ENCODE measurements around the gene TMEM33. TPM values are rescaled to one million over a fixed set of nuclear protein-coding genes. Genes with fewer than 3 reads are reported as not detected.
A peak's percentile ranks its signal among the peaks of the same experiment; 100 is the strongest.

The TMEM33 gene
- total RNA-seq, 1 experiment from 2014 or later = 104 TPM

DNA sequence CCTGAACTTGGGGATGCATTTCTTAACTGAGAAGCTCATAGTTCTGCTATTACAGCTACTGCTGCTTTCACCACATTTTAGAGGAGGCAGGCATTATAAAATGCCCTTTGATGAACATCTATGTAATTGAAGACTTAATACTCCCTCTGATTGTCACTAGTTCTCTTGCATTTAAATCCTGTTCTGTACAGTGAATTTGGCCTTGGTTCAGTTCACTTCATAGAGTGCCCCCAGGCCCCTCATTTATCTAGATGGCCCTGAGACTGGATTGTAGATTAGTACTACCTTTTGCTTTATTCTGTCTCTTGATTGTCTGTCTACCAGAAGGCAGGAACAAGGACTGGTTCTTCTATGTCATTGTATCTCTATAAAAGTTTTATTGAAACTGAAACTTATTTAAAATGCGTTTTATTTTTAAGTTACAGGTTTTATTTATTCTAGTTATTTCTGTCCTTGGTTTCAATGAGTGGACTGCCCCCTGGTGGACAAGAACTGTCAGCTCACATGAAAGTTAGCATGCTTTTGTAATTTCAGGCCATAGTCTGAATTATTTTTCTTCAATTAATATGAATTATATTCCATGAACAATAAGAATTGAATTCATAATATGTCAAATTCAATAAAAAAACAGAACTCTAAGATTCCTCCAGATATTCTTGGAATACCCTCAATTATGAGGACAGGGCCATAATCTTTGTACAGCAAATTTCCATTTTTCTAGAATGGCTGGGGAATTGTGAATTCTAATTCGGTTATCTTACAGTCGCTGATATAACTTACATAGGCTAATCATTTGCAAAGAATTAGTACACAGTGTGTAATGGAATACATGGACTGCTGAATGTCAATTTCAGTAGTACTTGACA lies 47.2 kb upstream of the TMEM33 start:
- ChIA-PET CTCF (interaction anchor here (1.2 kb wide), 1 partner anchor 607 kb away, joined by 5 read pairs; no protein-coding TSS in a partner anchor), POLR2A (ENCODE audit: low non-redundant PET) (no interaction called here)
- peaks cover 21% of the 10 kb centered on the region for H3K27me3 ChIP-seq (replicated peaks; ENCODE audit: insufficient read depth, low read depth, low read length, poor library complexity)
- H3K9me3 ChIP-seq (ENCODE audit: low read depth, low read length, poor library complexity, severe bottlenecking) = no peaks in the 10 kb centered on the region
- H3K4me1 ChIP-seq (ENCODE audit: insufficient read depth, low read length, poor library complexity, severe bottlenecking) = no peaks in the 10 kb centered on the region
- peak; percentile 58 for DNase-seq (ENCODE audit: low spot score)
- H3K4me3 ChIP-seq (ENCODE audit: low read depth, low read length, poor library complexity, severe bottlenecking) = no peak overlapping the region
- TF ChIP-seq EZH2 (IDR thresholded peaks at IDR 0.05; ENCODE audit: borderline replicate concordance, low read depth, low read length, poor library complexity, severe bottlenecking) (no peak), CTCF (conservative IDR thresholded peaks at IDR 0.05; ENCODE audit: low read depth, low read length) (peak; percentile 90)
- H3K36me3 ChIP-seq (ENCODE audit: insufficient read depth, low read length, poor library complexity, severe bottlenecking) = no peaks in the 10 kb centered on the region
- no peak overlapping the region for H3K27ac ChIP-seq (ENCODE audit: low read depth, low read length, poor library complexity, severe bottlenecking)
- intact Hi-C loops (cut with micrococcal nuclease; ENCODE audit: unreplicated experiment) = loop anchor here (1.0 to 2.0 kb wide), 2 partner anchors 195 to 607 kb away; no protein-coding TSS in a partner anchor
- no TSS peak for BruUV-seq (replicated peaks)

- intact Hi-C loops (cut with micrococcal nuclease; ENCODE audit: unreplicated experiment) = loop anchor here (1.0 to 2.0 kb wide), 2 partner anchors 195 to 608 kb away; no protein-coding TSS in a partner anchor
- Histone ChIP-seq H3K27ac (ENCODE audit: low read depth, low read length, poor library complexity, severe bottlenecking) (no peak overlapping the region), H3K9me3 (ENCODE audit: low read depth, low read length, poor library complexity, severe bottlenecking) (no peaks in the 10 kb centered on the region), H3K4me1 (ENCODE audit: insufficient read depth, low read length, poor library complexity, severe bottlenecking) (no peaks in the 10 kb centered on the region), H3K4me3 (ENCODE audit: low read depth, low read length, poor library complexity, severe bottlenecking) (no peak overlapping the region), H3K36me3 (ENCODE audit: insufficient read depth, low read length, poor library complexity, severe bottlenecking) (no peaks in the 10 kb centered on the region), H3K27me3 (replicated peaks; ENCODE audit: insufficient read depth, low read depth, low read length, poor library complexity) (peaks cover 21% of the 10 kb centered on the region)
- CTCF ChIA-PET = interaction anchor here (1.2 kb wide), 1 partner anchor 608 kb away, joined by 5 read pairs; no protein-coding TSS in a partner anchor
- DNase-seq (ENCODE audit: low spot score) = no peak
- BruUV-seq (replicated peaks) = no TSS peak
- POLR2A ChIA-PET (ENCODE audit: low non-redundant PET) = no interaction called here
- TF ChIP-seq CTCF (conservative IDR thresholded peaks at IDR 0.05; ENCODE audit: low read depth, low read length) (no peak), EZH2 (IDR thresholded peaks at IDR 0.05; ENCODE audit: borderline replicate concordance, low read depth, low read length, poor library complexity, severe bottlenecking) (no peak)
Measured at GRCh38 chr4:41888687-41889074, 46.5 kb upstream of the TMEM33 start.

DNA sequence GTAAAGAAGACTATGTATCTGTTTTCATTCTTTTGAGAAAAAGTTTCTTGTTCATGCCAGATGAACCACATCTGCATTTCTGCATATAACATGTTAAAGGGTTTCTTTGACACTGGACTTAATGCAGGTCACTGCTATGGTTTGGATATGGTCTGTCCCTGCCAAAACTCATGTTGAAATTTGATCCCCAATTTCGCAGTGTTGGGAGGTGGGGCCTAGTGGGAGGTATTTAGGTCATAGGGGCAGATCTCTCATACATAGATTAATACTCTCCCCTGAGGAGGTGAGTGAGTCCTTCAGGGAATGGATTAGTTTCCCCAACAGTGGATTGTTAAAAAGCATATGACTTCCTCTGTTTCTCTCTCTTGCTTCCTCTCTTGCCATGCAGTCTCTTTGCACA lies 45.9 kb upstream of the TMEM33 start:
- DNase-seq (ENCODE audit: low spot score) = no peak
- no peaks in the 10 kb centered on the region for H3K4me1 ChIP-seq (ENCODE audit: insufficient read depth, low read length, poor library complexity, severe bottlenecking)
- H3K36me3 ChIP-seq (ENCODE audit: insufficient read depth, low read length, poor library complexity, severe bottlenecking) = no peaks in the 10 kb centered on the region
- ChIA-PET POLR2A (ENCODE audit: low non-redundant PET) (no interaction called here), CTCF (no interaction called here)
- no peak overlapping the region for H3K27ac ChIP-seq (ENCODE audit: low read depth, low read length, poor library complexity, severe bottlenecking)
- BruUV-seq (replicated peaks) = no TSS peak
- no peak for TF ChIP-seq CTCF (conservative IDR thresholded peaks at IDR 0.05; ENCODE audit: low read depth, low read length)
- no peak for TF ChIP-seq EZH2 (IDR thresholded peaks at IDR 0.05; ENCODE audit: borderline replicate concordance, low read depth, low read length, poor library complexity, severe bottlenecking)
- no peak overlapping the region for H3K4me3 ChIP-seq (ENCODE audit: low read depth, low read length, poor library complexity, severe bottlenecking)
- peaks cover 21% of the 10 kb centered on the region for H3K27me3 ChIP-seq (replicated peaks; ENCODE audit: insufficient read depth, low read depth, low read length, poor library complexity)
- H3K9me3 ChIP-seq (ENCODE audit: low read depth, low read length, poor library complexity, severe bottlenecking) = no peaks in the 10 kb centered on the region
- intact Hi-C loops (cut with micrococcal nuclease; ENCODE audit: unreplicated experiment) = loop anchor here (2.0 kb wide), 1 partner anchor 609 kb away; no protein-coding TSS in a partner anchor

Measured in A673 (cell line).